HepG2 (cell line): Measurements from ENCODE around the gene MGST1. TPM values are rescaled to one million over a fixed set of nuclear protein-coding genes. Genes with fewer than 3 reads are reported as not detected.
A peak's percentile ranks its signal among the peaks of the same experiment; 100 is the strongest.

Source experiments
- ATAD3A ChIP-seq: sonication (generic); formaldehyde crosslinking; IDR thresholded peaks from 2 replicates; pipeline ENCODE4 v1.4.0; 2020; ENCODE audit warnings: missing genetic modification reagents
- KAT2B ChIP-seq: fragments of 150-350 bp; IDR thresholded peaks from 2 replicates; pipeline ENCODE4 v1.6.1; 2014; ENCODE audit warnings: low read depth, low read length, borderline replicate concordance
- MAZ ChIP-seq, 2 experiments: sonication (generic) in 1 of 2; formaldehyde crosslinking in 1 of 2; IDR thresholded peaks; 2 replicates each; pipeline versions ENCODE4 v1.5.0 to v1.6.1; 2012 to 2020; ENCODE audit warnings: low read depth in 2 of 2, mild to moderate bottlenecking in 2 of 2, borderline replicate concordance in 1 of 2, improper control_type of control experiment in 1 of 2, low read length in 1 of 2, missing genetic modification reagents in 1 of 2, moderate library complexity in 1 of 2
- MIXL1 ChIP-seq: IDR thresholded peaks from 2 replicates; pipeline ENCODE4 v1.6.1; 2016
- PATZ1 ChIP-seq: sonication (generic); formaldehyde crosslinking; IDR thresholded peaks from 2 replicates; pipeline ENCODE4 v1.4.0; 2020; ENCODE audit warnings: missing genetic modification reagents
- PRMT3 ChIP-seq: sonication (generic); formaldehyde crosslinking; IDR thresholded peaks from 2 replicates; pipeline ENCODE4 v1.8.1; 2022; ENCODE audit warnings: low read depth, mild to moderate bottlenecking, moderate library complexity, missing genetic modification reagents, borderline replicate concordance
- RFXAP ChIP-seq: sonication (generic); formaldehyde crosslinking; IDR thresholded peaks from 2 replicates; pipeline ENCODE4 v1.4.0; 2020; ENCODE audit warnings: missing genetic modification reagents, borderline replicate concordance
- RNF2 ChIP-seq: fragments of 450-650 bp; conservative IDR thresholded peaks from 2 replicates; pipeline ENCODE4 v1.6.1; 2016; ENCODE audit warnings: low read depth
- SIN3A ChIP-seq: IDR thresholded peaks from 2 replicates; pipeline ENCODE4 v1.6.1; 2011; ENCODE audit warnings: low read depth, mild to moderate bottlenecking, control low read depth, low read length, borderline replicate concordance
- SKI ChIP-seq: fragments of 450-650 bp; IDR thresholded peaks from one replicate; pipeline ENCODE4 v1.6.1; 2018; ENCODE audit warnings: mild to moderate bottlenecking; ENCODE audit not compliant: partially characterized antibody
- THRA ChIP-seq: sonication (generic); formaldehyde crosslinking; IDR thresholded peaks from 2 replicates; pipeline ENCODE4 v1.4.0; 2020; ENCODE audit warnings: missing genetic modification reagents, borderline replicate concordance
- WIZ ChIP-seq: sonication (generic); formaldehyde crosslinking; IDR thresholded peaks from 2 replicates; pipeline ENCODE4 v1.5.1; 2020; ENCODE audit warnings: mild to moderate bottlenecking, missing genetic modification reagents
- ZBTB39 ChIP-seq: sonication (generic); formaldehyde crosslinking; IDR thresholded peaks from 2 replicates; pipeline ENCODE4 v1.5.0; 2020; ENCODE audit warnings: missing genetic modification reagents
- ZC3H4 ChIP-seq: sonication (generic); formaldehyde crosslinking; IDR thresholded peaks from 2 replicates; pipeline ENCODE4 v1.4.0; 2020; ENCODE audit warnings: missing genetic modification reagents, borderline replicate concordance
- ZFP36 ChIP-seq: fragments of 150-350 bp; IDR thresholded peaks from 2 replicates; pipeline ENCODE4 v1.6.1; 2018; ENCODE audit warnings: borderline replicate concordance, low read length, low read depth; ENCODE audit not compliant: partially characterized antibody
- ZNF501 ChIP-seq: sonication (generic); formaldehyde crosslinking; IDR thresholded peaks from 2 replicates; pipeline ENCODE4 v1.5.1; 2020; ENCODE audit warnings: mild to moderate bottlenecking, moderate library complexity, missing genetic modification reagents
- ZNF570 ChIP-seq: sonication (generic); formaldehyde crosslinking; IDR thresholded peaks from 2 replicates; pipeline ENCODE4 v1.4.0; 2020; ENCODE audit warnings: mild to moderate bottlenecking, missing genetic modification reagents, borderline replicate concordance
- ZNF605 ChIP-seq: sonication (generic); formaldehyde crosslinking; IDR thresholded peaks from 2 replicates; pipeline ENCODE4 v1.8.0; 2022; ENCODE audit warnings: mild to moderate bottlenecking, missing genetic modification reagents
- ZNF709 ChIP-seq: sonication (generic); formaldehyde crosslinking; IDR thresholded peaks from 2 replicates; pipeline ENCODE4 v1.5.0; 2020; ENCODE audit warnings: mild to moderate bottlenecking, missing genetic modification reagents
- ZNF766 ChIP-seq: sonication (generic); formaldehyde crosslinking; IDR thresholded peaks from 2 replicates; pipeline ENCODE4 v1.5.0; 2020; ENCODE audit warnings: missing genetic modification reagents, borderline replicate concordance
- ZNF800 ChIP-seq: sonication (generic); formaldehyde crosslinking; IDR thresholded peaks from 2 replicates; pipeline ENCODE4 v1.4.0; 2020; ENCODE audit warnings: missing genetic modification reagents
- polyA plus RNA-seq, 8 experiments: library from polyadenylated mRNA; depleted of rRNA in 3 of 8; stranded (reverse) in 7 of 8; unstranded in 1 of 8; fragments of >200 nt; fragmentation: Illumina TruSeq in 4 of 8; extraction: Trizol in 4 of 8; gene quantifications; 2 replicates each; pipeline versions ENCODE4 v1.2.1 to v1.2.3, GENCODE V29; 2011 to 2016; ENCODE audit warnings: low read depth in 4 of 8, missing spikeins in 1 of 8, mixed read lengths in 1 of 8; ENCODE audit not compliant: insufficient read depth in 1 of 8
- total RNA-seq, 5 experiments: library from RNA; depleted of rRNA; stranded (reverse); fragments of >200 nt; fragmentation: Illumina TruSeq; extraction: Trizol; gene quantifications; 2 replicates each; pipeline ENCODE4 v1.2.3, GENCODE V29; 2016; ENCODE audit warnings: low read depth in 1 of 5

MGST1 gene
- total and polyA plus RNA-seq, 2 of the 13 experiments (the other 11 are each of a cell fraction or from before 2014, with no cell fraction given), result 119 to 152 TPM

- TF ChIP-seq ZFP36 (no peak), ZBTB39 (no peak), ZNF570 (CRISPR knock-in tag) (no peak), ZNF709 (CRISPR knock-in tag) (no peak), RFXAP (CRISPR knock-in tag) (no peak), SIN3A (peak; percentile 52; the same call in 1 of the 2 replicates), ZNF800 (CRISPR knock-in tag) (peak; percentile 90), RNF2 (no peak), ATAD3A (no peak), MAZ (IDR thresholded peaks at IDR 0.05; ENCODE audit: borderline replicate concordance, low read depth, low read length) (no peak), MAZ (CRISPR knock-in tag; IDR thresholded peaks at IDR 0.05; ENCODE audit: low read depth) (no peak), ZNF501 (CRISPR knock-in tag) (peak; percentile 25; the same call in 1 of the 2 replicates), PATZ1 (CRISPR knock-in tag) (peak; percentile 51; the same call in 1 of the 2 replicates), KAT2B (no peak), SKI (no peak), WIZ (CRISPR knock-in tag) (no peak), ZNF605 (CRISPR knock-in tag) (no peak), ZNF766 (CRISPR knock-in tag) (no peak), PRMT3 (CRISPR knock-in tag) (no peak), ZC3H4 (CRISPR knock-in tag) (no peak), THRA (CRISPR knock-in tag) (no peak), MIXL1 (CRISPR knock-in tag) (no peak)
Measured at GRCh38 chr12:16347391-16348298, at the start of gene MGST1 (continued).
